ENCODE results near the gene NRXN3.

Gene NRXN3

GRCh38 chr14:78598046-78598920 lies 428.1 kb downstream of the NRXN3 start:
- DNase-seq: peak; percentile 55

GRCh38 chr14:78605025-78605762 lies 435.0 kb downstream of the NRXN3 start:
- no peak for DNase-seq

- DNase-seq: no peak
Observed at GRCh38 chr14:78605897-78606500, 435.8 kb downstream of the NRXN3 start.

- DNase-seq: no peak
Observed at GRCh38 chr14:78608998-78609787, 439.0 kb downstream of the NRXN3 start.

GRCh38 chr14:78610994-78611393 lies 440.8 kb downstream of the NRXN3 start:
- DNase-seq: peak; percentile 39

- no peak for DNase-seq
Observed at GRCh38 chr14:78611796-78612571, 441.8 kb downstream of the NRXN3 start.

GRCh38 chr14:78612666-78613065 lies 442.5 kb downstream of the NRXN3 start:
- no peak for DNase-seq

GRCh38 chr14:78614593-78614992 lies 444.4 kb downstream of the NRXN3 start:
- no peak for DNase-seq

GRCh38 chr14:78617735-78618134 lies 447.6 kb downstream of the NRXN3 start:
- DNase-seq: no peak

- no peak for DNase-seq
Observed at GRCh38 chr14:78618368-78618767, 448.2 kb downstream of the NRXN3 start.

GRCh38 chr14:78627114-78627513 lies 456.9 kb downstream of the NRXN3 start:
- no peak for DNase-seq

- DNase-seq: no peak
Observed at GRCh38 chr14:78631551-78631950, 461.4 kb downstream of the NRXN3 start.

- peak; percentile 51 for DNase-seq
Observed at GRCh38 chr14:78633752-78634151, 463.6 kb downstream of the NRXN3 start.

- DNase-seq: peak; percentile 10
Observed at GRCh38 chr14:78637489-78637888, 467.3 kb downstream of the NRXN3 start.

GRCh38 chr14:78637908-78638475 lies 467.8 kb downstream of the NRXN3 start:
- DNase-seq: no peak

- DNase-seq: no peak
Observed at GRCh38 chr14:78638926-78639325, 468.8 kb downstream of the NRXN3 start.

GRCh38 chr14:78644824-78645559 lies 474.8 kb downstream of the NRXN3 start:
- DNase-seq: no peak

GRCh38 chr14:78652727-78653126 lies 482.6 kb downstream of the NRXN3 start:
- DNase-seq: no peak

GRCh38 chr14:78653173-78653572 lies 483.0 kb downstream of the NRXN3 start:
- DNase-seq: no peak

GRCh38 chr14:78657451-78657850 lies 487.3 kb downstream of the NRXN3 start:
- DNase-seq: no peak

- no peak for DNase-seq
Observed at GRCh38 chr14:78664841-78665240, 494.7 kb downstream of the NRXN3 start.

Measured in NCI-H1105 (cell line).